GM12891 (cell line): Measurements from ENCODE around the gene ENGASE.

Experiments used
- POLR2A ChIP-seq: IDR thresholded peaks from 2 replicates; pipeline ENCODE4 v1.6.1; 2011; ENCODE audit warnings: low read depth, low read length, control low read depth
- POLR2AphosphoS5 ChIP-seq: IDR thresholded peaks from 2 replicates; pipeline ENCODE4 v1.6.1; 2011; ENCODE audit warnings: low read depth, low read length, control low read depth

GRCh38 chr17:79045001-79045729 lies 29.5 kb upstream of the ENGASE start:
- TF ChIP-seq POLR2A (no peak), POLR2AphosphoS5 (no peak)
